Pons (tissue), 1 donor: ENCODE data around the gene CRIP1.
A peak's percentile ranks its signal among the peaks of the same experiment; 100 is the strongest.

Source experiments
- DNase-seq: peaks from one replicate; pipeline ENCODE4 v3.0.0-alpha.2; 2016; ENCODE audit warnings: low spot score

CRIP1 gene

DNA sequence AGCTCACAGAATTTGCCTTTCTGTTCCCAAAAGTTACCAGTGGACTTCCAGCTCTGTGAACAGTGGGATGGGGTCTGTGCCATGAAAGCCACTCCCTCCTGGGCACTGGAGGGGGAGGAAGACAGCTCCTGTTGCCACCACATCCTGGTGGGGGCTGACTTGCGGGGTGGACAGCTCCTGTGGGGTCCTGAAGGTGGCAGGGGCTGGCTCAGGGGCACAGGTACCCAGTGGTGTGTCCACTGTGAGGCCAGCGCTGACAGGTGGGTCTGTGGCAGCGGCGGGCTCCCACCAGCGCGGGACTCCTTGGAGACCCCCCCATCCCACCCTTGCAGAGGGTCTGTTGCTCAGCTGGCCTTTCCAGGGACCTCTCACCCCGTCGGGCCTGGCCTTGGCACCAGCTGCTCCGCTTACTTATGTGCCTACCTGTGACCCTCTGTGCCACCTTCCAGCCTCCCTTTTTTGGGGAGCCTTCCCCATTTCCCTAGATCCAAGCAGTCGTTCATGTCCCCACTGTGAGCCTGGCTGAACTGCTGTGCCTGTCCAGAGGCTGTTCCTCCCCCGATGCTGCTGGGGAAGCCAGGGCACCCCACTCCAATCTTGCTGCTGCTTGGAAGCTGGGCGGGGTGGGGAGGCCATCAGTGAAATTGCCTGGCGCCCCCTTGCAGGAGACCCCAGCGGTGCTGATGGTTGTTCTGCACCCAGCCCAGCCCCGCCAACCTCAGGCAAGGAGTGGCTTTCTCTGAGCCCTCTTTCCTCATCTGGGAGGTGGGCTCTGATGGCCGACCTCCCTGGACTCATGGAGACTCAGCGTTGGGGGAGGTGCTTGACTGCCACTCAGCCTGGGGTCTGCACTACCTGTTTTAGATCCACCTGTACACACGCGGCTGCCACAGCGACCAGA is 6.5 kb downstream of the CRIP1 start:
- DNase-seq: no peak

DNA sequence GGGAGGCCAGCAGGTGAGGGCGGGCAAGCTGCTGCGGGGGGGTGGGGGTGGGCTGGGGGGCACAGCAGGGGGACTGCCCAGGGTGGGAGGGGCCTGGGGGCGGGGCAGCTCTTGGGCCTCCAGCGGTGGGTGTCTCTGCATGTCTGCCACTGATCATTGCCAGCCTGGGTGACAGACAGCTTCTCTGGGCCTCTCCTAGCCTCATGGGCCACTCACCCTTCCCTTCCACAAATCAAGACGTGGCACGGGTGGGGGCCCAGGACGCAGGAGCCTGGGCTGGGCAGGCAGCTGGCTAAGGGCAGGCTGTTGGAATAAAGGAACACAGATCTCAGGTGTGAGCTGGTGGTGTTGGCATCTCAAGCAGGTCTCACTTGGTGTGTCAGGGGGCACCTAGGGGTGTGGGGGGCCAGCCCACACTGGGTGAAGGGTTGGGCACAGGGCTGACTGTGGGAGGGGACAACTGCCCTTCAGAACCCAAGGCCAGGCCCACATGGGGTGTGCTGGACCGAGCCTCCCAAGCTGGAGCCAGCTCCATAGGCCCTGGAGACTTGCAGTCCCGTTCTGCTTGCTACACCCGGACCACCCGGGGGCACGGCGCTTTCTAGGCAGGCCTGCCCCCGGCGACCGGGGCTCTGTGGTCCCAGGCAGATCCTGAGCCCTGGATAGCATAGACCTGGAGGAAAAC is 7.4 kb downstream of the CRIP1 start:
- no peak for DNase-seq

DNA sequence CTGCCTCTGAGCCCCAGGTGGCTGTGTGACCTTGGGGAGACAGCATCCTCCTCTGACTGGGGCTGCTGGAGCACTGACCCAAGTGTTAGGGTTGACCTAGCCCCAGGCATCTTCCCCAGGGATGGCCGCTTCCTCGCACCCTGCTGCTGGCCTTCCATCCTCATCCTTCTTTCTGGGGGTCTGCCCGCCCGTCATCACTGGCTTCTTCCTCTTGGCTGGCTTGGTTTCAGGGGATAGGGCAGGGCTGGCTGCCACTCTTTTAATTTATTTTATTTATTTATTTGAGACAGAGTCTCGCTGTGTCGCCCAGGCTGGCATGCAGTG is 7.9 kb downstream of the CRIP1 start:
- no peak for DNase-seq

DNA sequence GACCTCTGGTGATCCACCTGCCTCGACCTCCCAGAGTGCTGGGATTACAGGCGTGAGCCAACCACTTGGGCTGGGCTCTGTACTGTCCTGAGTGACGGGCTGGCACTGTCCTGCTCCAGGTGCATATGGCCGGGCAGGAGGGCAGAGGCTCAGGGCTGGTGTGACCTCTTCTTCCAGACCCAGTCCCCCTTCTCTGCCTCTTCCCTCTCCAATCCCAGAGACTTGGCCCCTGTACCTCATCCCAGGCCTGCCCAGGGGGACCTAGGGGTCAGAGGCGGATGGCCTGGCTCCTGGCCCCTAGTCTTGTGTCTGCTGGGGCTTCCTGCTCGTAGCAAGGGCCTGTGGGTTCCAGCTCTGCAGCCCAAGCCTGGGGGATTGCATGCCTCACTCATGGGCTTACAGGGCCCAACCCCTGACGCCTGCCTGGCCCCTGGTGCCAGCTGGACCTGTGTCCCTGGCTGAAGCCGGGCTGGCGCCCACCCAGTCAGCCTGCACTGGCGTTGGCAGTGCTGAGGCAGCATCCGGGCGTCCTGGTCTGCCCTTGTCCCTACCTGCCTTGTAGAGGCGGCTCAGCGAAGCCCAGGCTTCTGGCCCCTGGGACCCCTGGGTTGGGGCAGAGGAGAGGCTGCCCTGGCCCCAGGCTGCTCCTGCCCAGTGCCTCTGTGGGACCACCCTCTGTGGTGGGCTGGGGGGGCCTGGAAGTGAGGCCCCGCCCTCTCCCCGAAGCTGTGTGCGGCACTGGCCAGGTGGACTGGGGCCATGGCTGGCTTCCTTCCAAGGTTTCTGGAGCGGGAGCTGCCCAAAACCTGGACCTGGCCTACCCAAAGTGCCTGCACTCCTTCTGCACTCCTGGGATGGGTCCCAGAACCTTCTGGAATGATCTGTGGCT is 8.7 kb downstream of the CRIP1 start:
- DNase-seq: no peak

DNA sequence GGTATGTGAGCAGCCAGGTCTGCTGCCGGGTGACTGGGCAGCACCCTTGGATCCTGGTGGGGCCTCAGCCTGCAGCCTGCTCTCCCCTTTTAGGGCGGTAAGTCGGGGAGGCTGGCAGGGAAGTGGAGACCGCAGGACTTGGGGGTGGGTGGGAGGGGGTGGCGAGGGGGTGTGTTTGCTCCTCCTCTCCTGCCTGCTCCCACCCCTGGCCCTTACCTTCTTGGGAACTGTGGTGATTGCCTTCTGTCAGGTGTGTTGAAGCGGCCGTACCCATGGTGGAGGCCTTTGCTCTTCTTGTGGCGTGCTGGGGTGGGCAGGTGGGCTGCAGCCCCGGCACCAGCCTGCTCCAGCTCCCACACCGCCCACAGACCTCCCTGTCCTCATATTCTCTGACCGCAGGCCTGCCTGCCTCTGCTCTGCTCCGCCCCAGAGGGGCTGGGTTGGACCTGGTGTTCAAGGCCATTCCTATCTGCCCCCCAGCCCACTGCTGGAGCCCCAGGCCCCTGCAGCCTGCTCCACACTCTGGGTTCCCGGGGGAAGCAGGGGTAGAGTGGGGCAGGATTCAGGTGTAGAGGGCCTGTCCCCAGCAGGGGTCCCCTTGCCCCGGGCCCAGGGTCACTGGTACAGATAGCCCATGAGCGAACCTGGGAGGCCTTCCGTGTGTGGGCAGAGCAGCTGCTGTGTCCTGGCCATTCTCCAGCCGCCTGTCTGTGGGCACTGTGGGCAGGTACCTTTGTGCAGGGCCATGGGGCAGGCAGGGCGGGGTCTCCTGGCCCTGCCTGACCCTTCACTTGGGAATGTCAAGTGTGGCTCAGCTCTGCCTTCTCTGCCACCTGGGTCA is 9.5 kb downstream of the CRIP1 start:
- no peak for DNase-seq

DNA sequence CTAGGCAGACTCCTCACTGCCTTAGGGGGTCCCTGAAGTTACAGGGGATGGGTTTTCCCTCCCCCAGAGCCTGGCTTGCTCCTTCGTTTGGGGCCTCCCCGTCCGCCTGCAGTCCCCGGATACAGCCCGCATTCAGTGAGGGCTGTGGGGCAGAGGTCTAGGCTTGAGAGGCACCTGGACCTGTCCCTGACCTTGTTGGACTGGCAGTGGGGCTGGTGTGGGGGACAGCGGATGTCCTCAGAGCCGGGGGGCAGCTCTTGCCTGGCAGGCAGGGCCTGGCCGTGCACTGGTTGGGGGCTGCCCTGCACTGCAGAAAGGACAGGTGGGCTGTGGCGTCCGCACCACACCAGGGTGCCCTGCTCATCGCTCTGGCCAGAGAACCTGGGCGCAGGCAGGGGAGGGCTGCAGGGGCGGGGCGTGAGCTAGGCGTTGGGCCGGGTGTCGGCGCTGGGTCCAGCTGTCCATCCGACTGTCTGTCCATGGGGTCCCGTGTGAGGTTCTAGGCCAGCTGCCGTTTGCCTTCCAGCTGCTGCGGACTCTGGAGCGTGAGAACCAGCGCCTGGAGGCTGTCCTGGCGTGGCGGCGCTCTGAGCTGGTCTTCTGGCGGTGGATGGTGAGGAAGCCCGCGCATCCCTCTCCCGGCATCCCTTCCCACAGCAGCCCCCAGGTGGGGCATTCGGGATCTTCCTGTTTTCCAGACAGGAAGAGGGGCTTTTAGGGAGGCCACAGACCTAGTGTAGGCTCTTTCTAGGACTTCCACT is 10.3 kb downstream of the CRIP1 start:
- DNase-seq: no peak

DNA sequence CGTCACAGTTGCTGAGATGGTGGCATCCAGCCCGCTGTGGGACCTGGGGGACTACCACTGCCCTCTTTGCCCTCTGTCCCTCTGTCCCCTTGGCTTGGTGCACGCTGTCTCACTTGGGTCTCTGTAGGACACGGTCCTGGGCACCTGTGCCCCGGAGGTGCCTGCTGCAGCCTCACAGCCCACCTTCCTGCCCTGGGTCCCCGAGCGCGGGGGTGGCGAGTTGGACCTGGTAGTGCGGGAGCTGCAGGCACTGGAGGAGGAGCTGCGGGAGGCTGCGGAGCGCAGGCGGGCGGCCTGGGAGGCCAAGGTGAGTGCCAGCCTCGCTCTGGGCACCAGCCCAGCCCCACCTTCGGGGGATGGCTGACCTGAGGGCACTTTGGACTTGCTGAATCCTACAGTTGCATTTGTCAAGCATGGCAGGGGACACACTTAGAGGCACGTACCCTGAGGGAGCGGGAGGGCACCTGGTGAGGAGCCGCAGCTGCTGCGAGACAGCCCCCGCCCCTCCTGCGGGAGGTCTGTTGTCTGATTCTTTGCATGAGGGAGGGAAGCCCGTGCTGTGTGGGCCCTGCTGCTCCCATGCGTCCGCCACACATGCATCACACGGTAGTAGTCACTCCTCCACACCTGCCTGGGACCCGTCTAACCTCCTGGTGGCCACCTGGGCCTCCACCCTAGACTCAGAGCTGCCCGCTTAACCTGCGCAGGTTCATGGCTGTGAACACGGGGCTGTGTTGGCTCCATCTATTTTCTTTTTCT is 11.2 kb downstream of the CRIP1 start:
- no peak for DNase-seq

DNA sequence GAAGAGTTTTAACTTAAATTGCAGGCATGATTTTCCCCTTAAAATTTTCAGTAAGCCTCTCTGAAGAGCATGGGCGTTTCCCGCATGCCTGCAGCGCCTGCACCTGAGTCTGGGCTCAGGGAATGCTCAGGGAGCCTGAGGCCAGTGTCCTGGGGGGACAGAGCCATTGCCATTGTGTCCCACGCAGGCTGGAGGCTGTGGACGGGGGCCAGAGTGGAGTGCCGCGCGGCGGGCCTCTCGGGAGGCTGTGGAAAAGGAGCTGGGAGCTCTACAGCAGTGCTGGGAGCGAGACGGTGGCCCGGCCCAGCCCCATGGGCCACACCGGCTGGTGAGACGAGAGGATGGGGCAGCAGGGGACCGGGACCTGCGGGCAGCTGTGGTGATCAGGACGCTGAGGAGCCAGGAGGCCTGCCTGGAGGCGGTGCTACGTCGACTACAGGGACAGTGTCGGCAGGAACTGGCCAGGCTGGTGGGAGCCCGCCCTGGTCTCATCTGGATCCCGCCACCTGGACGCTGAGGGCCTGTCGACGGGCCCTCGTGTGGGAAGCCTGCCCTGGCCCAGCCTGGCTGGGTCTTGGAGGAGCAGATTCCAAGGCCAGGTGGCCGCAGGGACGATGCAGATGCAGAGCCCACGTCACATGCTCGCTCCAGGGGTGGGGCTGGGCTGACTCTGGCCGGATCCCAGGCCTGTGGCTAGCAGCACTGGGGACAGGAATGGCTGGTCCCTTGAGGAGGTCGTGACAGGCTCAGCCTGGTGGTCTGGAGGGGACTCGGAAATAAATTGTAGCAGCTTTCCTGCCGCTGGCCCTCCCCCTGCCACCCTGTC is 12.0 kb downstream of the CRIP1 start:
- peak; percentile 78 for DNase-seq

DNA sequence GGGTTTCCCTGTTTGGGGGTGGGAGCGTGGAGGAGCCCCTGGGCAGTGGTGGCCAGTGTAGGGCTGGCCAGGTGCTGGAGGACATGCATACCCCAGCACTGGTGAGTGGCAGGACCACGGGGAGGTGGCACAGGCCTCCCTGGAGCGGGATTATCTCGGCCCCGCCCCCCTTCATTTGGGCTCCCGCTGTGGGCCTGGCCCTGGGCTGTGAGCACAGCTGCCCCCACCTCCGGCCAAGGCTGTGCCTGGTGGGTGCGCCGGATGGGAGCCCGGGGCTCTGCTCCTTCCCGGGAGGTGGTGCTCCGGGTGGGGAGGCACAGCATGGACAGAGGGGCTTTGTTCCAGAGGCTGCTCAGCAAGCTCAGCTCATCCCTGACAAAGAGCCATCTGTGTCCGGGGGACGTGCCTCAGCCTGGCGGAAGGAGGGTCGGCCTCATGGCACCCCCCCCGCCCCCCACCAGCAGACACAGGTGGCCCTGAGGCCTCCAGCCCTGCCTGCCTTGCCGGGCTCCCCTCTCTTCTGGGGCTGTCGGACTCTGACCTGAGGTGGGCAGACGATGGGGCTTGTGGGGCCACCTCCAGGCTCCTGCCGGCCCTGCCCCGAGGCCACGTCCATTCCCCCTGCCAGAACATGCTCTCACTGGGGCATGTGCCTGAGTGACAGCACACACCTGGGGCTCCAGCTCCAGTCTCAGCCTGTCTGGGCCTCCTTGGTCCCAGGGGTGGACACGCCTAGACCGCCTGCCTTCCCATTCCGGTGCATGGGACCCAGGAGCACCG is 12.8 kb downstream of the CRIP1 start:
- peak; percentile 97 for DNase-seq

DNA sequence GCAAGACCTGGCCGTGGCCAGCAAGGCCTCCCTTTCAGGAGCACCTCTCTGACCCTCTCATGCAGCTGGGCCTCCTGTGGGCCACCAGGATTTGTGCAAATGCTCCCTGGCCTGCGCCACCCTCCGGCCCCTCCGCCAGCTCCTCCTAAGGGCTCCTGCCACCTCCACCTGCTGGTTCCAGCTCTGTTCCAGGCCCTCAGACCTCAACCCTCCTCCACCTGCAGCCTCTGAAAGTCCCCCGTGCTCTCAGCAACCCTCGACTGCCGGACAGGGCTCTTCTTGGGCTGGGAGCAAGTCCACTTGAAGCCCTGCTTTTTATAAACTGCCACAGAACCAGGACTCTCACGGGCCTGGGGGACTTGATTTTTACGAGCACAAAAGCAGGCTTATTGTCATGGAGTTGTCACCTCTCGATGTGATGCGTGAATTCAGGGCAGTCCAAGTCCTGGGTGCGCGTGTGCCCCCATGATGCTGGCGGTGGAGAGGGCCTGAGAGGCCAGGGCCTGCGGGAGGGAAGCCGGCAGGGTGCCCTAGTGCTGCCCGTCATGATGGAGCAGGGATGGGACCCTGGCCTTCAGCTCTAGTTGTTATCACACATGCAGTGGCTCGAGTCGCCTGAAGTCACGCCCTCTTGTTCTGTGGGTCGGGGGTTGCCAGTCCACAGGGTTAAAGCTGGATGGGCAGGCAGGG is 13.5 kb downstream of the CRIP1 start:
- DNase-seq: peak; percentile 42

DNA sequence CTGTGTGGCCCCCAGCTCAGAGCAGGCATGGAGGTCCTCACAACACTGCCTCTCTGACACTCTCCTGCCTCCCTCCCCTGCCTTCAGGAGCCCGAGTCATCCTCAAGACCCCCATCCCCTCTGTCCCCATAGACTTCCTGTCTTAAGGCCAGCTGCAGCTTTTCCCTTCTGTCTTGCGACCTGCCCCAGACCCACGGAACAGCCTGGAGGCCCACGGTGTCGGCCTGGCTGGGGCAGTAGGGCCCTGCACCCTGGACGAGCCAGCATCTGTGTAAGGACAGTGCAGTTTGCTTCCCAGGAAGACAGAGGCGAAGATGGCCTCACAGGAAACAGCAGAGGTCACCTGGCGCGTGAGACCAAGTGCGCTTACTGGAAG is 14.0 kb downstream of the CRIP1 start:
- no peak for DNase-seq

DNA sequence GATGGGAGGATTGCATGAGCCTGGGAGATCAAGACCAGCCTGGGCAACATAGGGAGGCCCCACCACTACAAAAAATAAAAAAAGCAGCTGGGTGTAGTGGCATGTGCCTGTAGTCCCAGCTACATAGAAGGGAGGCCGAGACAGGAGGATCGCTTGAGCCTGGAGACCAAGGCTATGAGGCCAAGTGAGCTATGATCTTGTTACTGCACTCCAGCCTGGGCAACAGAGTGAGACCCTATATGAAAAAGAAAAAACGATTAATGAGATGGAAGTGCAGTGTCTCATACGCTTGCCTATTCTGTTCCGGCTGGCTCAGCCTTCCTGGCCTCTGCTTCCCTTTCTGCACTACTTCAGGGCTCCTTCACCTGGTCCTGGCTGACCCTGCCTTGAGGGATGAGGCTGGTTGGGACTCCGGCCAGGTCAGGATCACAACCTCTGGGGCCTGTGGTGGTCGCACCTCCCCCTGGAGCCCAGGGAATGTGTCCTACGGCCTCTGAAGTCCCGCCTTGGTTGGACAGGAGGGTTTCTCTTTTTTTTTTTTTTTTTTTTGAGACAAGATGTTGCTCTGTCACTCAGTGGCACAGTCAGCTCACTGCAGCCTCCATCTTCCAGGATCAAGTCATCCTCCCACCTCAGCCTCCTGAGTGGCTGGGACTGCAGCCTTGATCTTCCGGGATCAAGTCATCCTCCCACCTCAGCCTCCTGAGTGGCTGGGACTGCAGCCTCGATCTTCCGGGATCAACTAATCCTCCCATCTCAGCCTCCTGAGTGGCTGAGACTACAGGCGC is 15.0 kb downstream of the CRIP1 start:
- DNase-seq: no peak

DNA sequence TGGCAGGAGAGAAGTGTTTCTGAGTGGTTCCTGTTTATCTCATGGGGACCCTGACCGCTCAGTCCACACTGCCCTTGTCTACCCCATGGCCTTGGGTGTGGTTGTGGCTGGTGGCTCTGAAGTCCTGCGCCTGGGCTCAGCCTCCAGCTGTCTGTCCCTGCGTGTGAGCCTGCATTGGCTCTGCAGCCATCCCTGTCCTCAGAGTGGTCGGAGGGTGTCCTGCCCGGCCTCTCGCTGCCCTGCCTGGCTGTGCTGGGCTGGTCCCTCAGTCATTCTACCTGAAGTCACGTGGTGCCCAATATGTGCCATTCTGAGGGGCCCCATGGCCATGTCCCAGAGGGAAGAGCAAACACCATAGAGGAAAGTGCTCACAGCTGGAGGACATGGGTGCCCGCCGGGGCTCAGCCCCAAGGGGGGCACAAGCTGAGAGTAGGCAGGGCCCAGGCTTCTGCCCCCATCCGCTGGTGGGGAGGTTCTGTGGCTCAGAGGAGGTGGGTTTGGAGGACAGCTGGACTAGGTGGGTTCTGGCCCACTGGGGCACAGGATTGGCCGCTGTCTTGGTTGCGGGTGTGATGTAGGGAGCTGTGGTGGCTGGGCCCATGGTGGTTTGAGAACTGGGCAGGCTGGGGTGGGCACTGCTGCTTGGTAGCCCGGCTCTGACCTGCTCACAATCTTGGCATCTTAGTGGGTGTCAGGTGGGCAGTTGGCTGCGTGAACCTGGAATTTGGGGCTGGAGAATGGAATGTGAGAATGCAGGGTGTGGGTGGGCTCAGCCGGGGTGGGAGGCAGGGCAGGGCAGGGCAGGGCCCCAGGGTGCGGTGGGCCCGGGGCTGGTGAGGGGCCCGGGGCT is 16.0 kb downstream of the CRIP1 start:
- no peak for DNase-seq

DNA sequence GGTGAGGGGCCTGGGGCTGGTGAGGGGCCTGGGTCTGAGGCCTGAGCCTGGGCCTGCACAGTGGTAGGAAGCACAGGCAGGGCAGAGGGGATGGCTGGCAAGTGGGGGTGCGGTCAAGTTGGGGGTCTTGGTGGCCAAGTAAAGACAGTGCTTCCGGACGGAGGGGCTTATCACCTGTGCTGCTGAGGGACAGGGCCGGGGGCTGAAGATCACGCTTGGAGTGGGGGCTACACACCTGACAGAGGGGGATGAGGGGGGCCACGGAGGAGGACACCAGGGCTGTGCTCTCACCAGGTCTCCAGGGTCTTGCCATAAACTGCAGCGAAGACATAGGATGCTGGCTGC is 16.6 kb downstream of the CRIP1 start:
- no peak for DNase-seq

DNA sequence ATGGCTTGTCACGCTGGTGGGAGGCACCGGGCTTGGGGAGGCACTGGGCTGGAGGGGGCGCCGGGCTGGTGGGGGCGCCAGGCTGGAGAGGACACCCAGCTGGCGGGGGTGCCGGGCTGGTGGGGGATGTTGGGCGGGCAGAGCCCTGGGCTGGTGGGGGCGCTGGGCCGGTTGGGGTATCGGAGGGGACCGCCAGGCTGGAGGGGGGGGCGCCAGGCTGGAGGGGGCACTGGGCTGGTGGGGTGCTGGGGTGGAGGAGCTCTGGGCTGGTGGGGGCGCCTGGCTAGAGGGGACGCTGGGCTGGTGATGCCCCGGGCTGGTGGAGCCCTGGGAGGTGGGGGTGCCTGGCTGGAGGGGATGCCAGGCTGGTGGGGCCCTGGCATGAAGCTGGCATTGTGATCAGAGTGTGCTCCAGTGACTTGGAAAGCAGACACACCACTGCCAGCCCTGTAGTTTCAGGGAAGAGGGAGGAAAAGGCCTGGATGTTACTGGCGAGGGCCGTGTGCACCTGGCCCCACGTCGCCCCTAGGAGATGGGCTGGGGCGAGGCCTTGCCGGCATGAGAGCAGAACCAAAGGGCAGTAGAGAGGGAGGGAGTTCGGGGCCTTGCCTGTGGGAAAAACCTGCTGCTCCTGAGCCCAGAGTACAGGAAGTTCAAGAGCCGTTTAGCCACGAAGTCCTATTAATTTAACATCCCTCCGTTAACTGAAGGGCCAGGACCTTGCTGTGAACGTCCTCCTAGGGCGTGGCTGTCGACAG is 17.4 kb downstream of the CRIP1 start:
- no peak for DNase-seq

DNA sequence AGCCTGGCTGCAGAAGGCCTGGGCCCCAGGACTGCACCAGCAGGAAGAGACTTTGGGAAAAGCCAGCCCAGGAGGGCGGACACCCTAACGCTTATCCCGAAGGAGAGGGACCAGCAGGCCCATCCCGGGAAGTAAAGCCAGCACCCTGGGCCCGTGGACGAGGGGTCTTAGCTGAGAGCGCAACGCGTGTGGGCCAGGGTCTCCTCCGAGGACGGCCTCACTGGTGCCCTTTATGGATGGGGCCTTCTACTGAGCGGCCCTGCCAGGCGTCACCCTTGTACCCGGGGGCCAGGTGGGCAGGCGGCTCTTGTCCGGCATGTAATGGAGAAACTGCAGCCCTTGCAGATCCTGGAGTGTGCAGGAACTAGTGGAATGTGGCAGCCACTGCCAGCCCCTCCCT is 18.4 kb downstream of the CRIP1 start:
- DNase-seq: no peak
